ENCODE data around the gene TOR1AIP1. TPM values are rescaled to one million over a fixed set of nuclear protein-coding genes. Genes with fewer than 3 reads are reported as not detected.

The TOR1AIP1 gene
- total and polyA plus RNA-seq, 7 donors: 13.2 to 152 (median 117) TPM

GRCh38 chr1:179883040-179883744, 1.1 kb downstream of the TOR1AIP1 start:
- Histone ChIP-seq H3K27ac (peak overlapping the region; percentile 95 to 99 (median 98)), H3K36me3 (peaks cover 0 to 32% (median 11%) of the 10 kb centered on the region in 4 donors), H3K9me3 (no peaks in the 10 kb centered on the region), H3K27me3 (no peaks in the 10 kb centered on the region), H3K4me1 (peaks cover 0 to 60% (median 55%) of the 10 kb centered on the region in 4 donors), H3K4me3 (peak overlapping the region; percentile 61 to 91 (median 86))
- intact Hi-C loops (cut with DNase I): loop anchor here (2.0 kb wide), 1 partner anchor 272 kb away; the partner anchor contains the start of gene QSOX1
- no peak for DNase-seq
- 0 to 1% methylated on average over 26 of the region's 26 CpGs for WGBS, 2 donors
- TF ChIP-seq POLR2A (IDR thresholded peaks at IDR 0.05): no peak
- no peak for TF ChIP-seq EP300 (IDR thresholded peaks at IDR 0.05)
- TF ChIP-seq, protein P1, sequence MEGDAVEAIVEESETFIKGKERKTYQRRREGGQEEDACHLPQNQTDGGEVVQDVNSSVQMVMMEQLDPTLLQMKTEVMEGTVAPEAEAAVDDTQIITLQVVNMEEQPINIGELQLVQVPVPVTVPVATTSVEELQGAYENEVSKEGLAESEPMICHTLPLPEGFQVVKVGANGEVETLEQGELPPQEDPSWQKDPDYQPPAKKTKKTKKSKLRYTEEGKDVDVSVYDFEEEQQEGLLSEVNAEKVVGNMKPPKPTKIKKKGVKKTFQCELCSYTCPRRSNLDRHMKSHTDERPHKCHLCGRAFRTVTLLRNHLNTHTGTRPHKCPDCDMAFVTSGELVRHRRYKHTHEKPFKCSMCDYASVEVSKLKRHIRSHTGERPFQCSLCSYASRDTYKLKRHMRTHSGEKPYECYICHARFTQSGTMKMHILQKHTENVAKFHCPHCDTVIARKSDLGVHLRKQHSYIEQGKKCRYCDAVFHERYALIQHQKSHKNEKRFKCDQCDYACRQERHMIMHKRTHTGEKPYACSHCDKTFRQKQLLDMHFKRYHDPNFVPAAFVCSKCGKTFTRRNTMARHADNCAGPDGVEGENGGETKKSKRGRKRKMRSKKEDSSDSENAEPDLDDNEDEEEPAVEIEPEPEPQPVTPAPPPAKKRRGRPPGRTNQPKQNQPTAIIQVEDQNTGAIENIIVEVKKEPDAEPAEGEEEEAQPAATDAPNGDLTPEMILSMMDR (IDR thresholded peaks at IDR 0.05): no peak
- no peak for TF ChIP-seq POLR2AphosphoS5 (IDR thresholded peaks at IDR 0.05)

DNA sequence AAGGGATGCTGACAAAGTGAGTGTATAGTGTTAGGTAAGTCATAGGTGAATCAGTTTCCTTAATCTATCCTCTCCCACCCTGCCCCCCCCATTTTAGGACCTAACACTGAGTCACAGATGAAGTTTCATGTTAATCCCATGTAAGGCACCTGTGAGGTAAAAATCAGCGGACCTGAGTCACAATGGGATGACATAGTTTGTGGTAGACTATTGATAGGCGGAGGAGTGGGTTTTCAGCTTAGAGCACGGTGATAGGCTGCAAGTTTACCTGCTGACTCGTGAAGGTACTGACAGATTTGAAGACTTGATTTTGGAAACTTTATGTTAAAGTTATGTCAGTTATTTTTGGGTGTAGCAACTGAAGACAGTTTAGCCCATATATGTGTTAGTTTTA, 1.7 kb downstream of the TOR1AIP1 start:
- 14 to 28% methylated on average over 4 of the region's 4 CpGs for WGBS, 2 donors
- peaks cover 0 to 32% (median 11%) of the 10 kb centered on the region in 4 donors for H3K36me3 ChIP-seq

GRCh38 chr1:179888071-179888470, 6.0 kb downstream of the TOR1AIP1 start:
- intact Hi-C loops (cut with DNase I): no loop called here
- WGBS, 2 donors: 64 to 81% methylated on average over 2 of the region's 2 CpGs

More for the DNA sequence above, 1.7 kb downstream of the TOR1AIP1 start:
- TF ChIP-seq EP300 (IDR thresholded peaks at IDR 0.05) (no peak), POLR2A (IDR thresholded peaks at IDR 0.05) (no peak), POLR2AphosphoS5 (IDR thresholded peaks at IDR 0.05) (no peak)
- TF ChIP-seq, protein P1 (IDR thresholded peaks at IDR 0.05): no peak
- Histone ChIP-seq H3K27ac (peak overlapping the region; percentile 95 to 99 (median 98)), H3K9me3 (no peaks in the 10 kb centered on the region), H3K27me3 (no peaks in the 10 kb centered on the region), H3K4me1 (peaks cover 0 to 66% (median 58%) of the 10 kb centered on the region in 4 donors), H3K4me3 (peak overlapping the region; percentile 61 to 91 (median 86))
- no peak for DNase-seq
- intact Hi-C loops (cut with DNase I): loop anchor here (2.0 kb wide), 1 partner anchor 271 kb away; the partner anchor contains the start of gene QSOX1

GRCh38 chr1:179889589-179889988, 7.5 kb downstream of the TOR1AIP1 start:
- 90 to 93% methylated on average over 4 of the region's 4 CpGs for WGBS, 2 donors
- H3K27ac ChIP-seq: no peak overlapping the region
- H3K4me1 ChIP-seq: peaks cover 0 to 48% (median 37%) of the 10 kb centered on the region in 4 donors
- H3K27me3 ChIP-seq: no peaks in the 10 kb centered on the region
- TF ChIP-seq POLR2A (IDR thresholded peaks at IDR 0.05): no peak
- TF ChIP-seq, protein P1 (IDR thresholded peaks at IDR 0.05): no peak
- no peak for TF ChIP-seq EP300 (IDR thresholded peaks at IDR 0.05)
- TF ChIP-seq POLR2AphosphoS5 (IDR thresholded peaks at IDR 0.05): no peak
- DNase-seq: no peak
- no peak overlapping the region for H3K4me3 ChIP-seq
- intact Hi-C loops (cut with DNase I): no loop called here
- H3K9me3 ChIP-seq: no peaks in the 10 kb centered on the region
- H3K36me3 ChIP-seq: peaks cover 14 to 86% (median 37%) of the 10 kb centered on the region in 4 donors

More at GRCh38 chr1:179888071-179888470, 6.0 kb downstream of the TOR1AIP1 start:
- H3K4me3 ChIP-seq: peak overlapping the region in 1 of 4 donors; percentile 1
- H3K27me3 ChIP-seq: no peaks in the 10 kb centered on the region
- H3K4me1 ChIP-seq: peaks cover 0 to 61% (median 50%) of the 10 kb centered on the region in 4 donors
- no peak overlapping the region for H3K27ac ChIP-seq
- peaks cover 10 to 74% (median 35%) of the 10 kb centered on the region in 4 donors for H3K36me3 ChIP-seq
- TF ChIP-seq EP300 (IDR thresholded peaks at IDR 0.05): no peak
- TF ChIP-seq POLR2A (IDR thresholded peaks at IDR 0.05): no peak
- TF ChIP-seq, protein P1 (IDR thresholded peaks at IDR 0.05): no peak
- no peak for TF ChIP-seq POLR2AphosphoS5 (IDR thresholded peaks at IDR 0.05)
- no peak for DNase-seq
- H3K9me3 ChIP-seq: no peaks in the 10 kb centered on the region
